Endodermal cell (in vitro differentiated cells): ENCODE data around the gene CORO2B. TPM values are rescaled to one million over a fixed set of nuclear protein-coding genes. Genes with fewer than 3 reads are reported as not detected.

Source experiments
- DNase-seq: peaks from one replicate; pipeline ENCODE4 v3.0.0-alpha.2; 2017
- H3K27ac ChIP-seq: 2 replicates; pipeline ENCODE4 v1.5.1; 2013; ENCODE audit warnings: mild to moderate bottlenecking, low read depth, low read length, moderate library complexity
- H3K27me3 ChIP-seq: 2 replicates; pipeline ENCODE4 v1.6.1; 2013; ENCODE audit warnings: mild to moderate bottlenecking, low read length, moderate library complexity; ENCODE audit not compliant: insufficient read depth, control insufficient read depth, poor library complexity, severe bottlenecking
- H3K36me3 ChIP-seq: 2 replicates; pipeline ENCODE4 v1.7.0; 2013; ENCODE audit warnings: mild to moderate bottlenecking, low read length, moderate library complexity; ENCODE audit not compliant: control insufficient read depth, insufficient read depth
- H3K4me1 ChIP-seq: one replicate; pipeline ENCODE4 v1.7.0; 2013; ENCODE audit warnings: low read length; ENCODE audit not compliant: control insufficient read depth, insufficient read depth
- H3K4me3 ChIP-seq: 2 replicates; pipeline ENCODE4 v1.5.1; 2013; ENCODE audit warnings: mild to moderate bottlenecking, low read length, moderate library complexity
- H3K9ac ChIP-seq: 2 replicates; pipeline ENCODE4 v1.6.1; 2013; ENCODE audit warnings: mild to moderate bottlenecking, low read length, moderate library complexity; ENCODE audit not compliant: poor library complexity, severe bottlenecking; ENCODE audit errors: extremely low read depth
- H3K9me3 ChIP-seq: 2 replicates; pipeline ENCODE4 v1.6.1; 2013; ENCODE audit warnings: mild to moderate bottlenecking, low read length, moderate library complexity; ENCODE audit not compliant: control insufficient read depth
- H3K27ac Mint-ChIP-seq: 2 replicates; pipeline ENCODE4 v1.8.0; 2020; ENCODE audit warnings: mixed read lengths
- H3K27me3 Mint-ChIP-seq: 2 replicates; pipeline ENCODE4 v1.8.0; 2021; ENCODE audit warnings: mild to moderate bottlenecking, mixed read lengths; ENCODE audit not compliant: insufficient read depth
- H3K36me3 Mint-ChIP-seq: 2 replicates; pipeline ENCODE4 v1.8.0; 2020; ENCODE audit warnings: low read depth, mixed read lengths
- H3K4me1 Mint-ChIP-seq: 2 replicates; pipeline ENCODE4 v1.8.0; 2020; ENCODE audit warnings: mixed read lengths
- H3K4me3 Mint-ChIP-seq: 2 replicates; pipeline ENCODE4 v1.8.0; 2020; ENCODE audit warnings: mild to moderate bottlenecking, moderate library complexity, mixed read lengths
- H3K9me3 Mint-ChIP-seq: 2 replicates; pipeline ENCODE4 v1.8.0; 2020; ENCODE audit warnings: mild to moderate bottlenecking, mixed read lengths
- CTCF ChIP-seq: fragments of 200-600 bp; sonication (generic); conservative IDR thresholded peaks from 2 replicates; pipeline ENCODE4 v1.5.0; 2021; ENCODE audit warnings: antibody characterized with exemption, mild to moderate bottlenecking
- WGBS, 2 experiments: methylation state at CpG; one replicate each; pipeline versions ENCODE4 v1.1.5 to v1.1.7; 2013; ENCODE audit warnings: missing lambda C conversion rate in 2 of 2, mixed read lengths in 1 of 2; ENCODE audit not compliant: insufficient coverage in 1 of 2, insufficient read length in 1 of 2; 5-methylcytosine and 5-hydroxymethylcytosine counted together
- total RNA-seq, 2 donors: library from RNA; stranded (reverse); fragmentation: NEBNext Ultra II Directional in 1 of 2; extraction: Animal tissue kit (Norgen Biotek cat#: 25700) in 1 of 2; gene quantifications; 2 replicates in 1 of 2; 3 replicates in 1 of 2; pipeline ENCODE4 v1.2.1, GENCODE V29; 2021

CORO2B gene
- total RNA-seq, 2 donors from 2014 or later: 1.1 to 1.2 TPM

- Mint-ChIP-seq H3K4me1 (peaks cover 19% of the 10 kb centered on the region), H3K27me3 (peaks cover 59% of the 10 kb centered on the region), H3K27ac (no peak overlapping the region), H3K4me3 (peak overlapping the region; percentile 51), H3K9me3 (no peaks in the 10 kb centered on the region), H3K36me3 (no peaks in the 10 kb centered on the region)
- no peak for DNase-seq
- Histone ChIP-seq H3K36me3 (no peaks in the 10 kb centered on the region), H3K4me1 (peaks cover 10% of the 10 kb centered on the region), H3K27ac (no peak overlapping the region), H3K9me3 (no peaks in the 10 kb centered on the region), H3K9ac (no peak overlapping the region), H3K27me3 (peaks cover 42% of the 10 kb centered on the region), H3K4me3 (no peak overlapping the region)
- WGBS, 2 experiments: 79 to 97% methylated on average over 6 to 11 of the region's 11 CpGs
- TF ChIP-seq CTCF: no peak
Measured at GRCh38 chr15:68580026-68580882, 1.5 kb downstream of the CORO2B start.

GRCh38 chr15:68580883-68581155 is 2.0 kb downstream of the CORO2B start:
- H3K36me3 ChIP-seq: no peaks in the 10 kb centered on the region
- H3K4me3 ChIP-seq: no peak overlapping the region
- no peak for TF ChIP-seq CTCF

GRCh38 chr15:68581725-68582124 is 2.9 kb downstream of the CORO2B start:
- H3K27me3 Mint-ChIP-seq: peaks cover 47% of the 10 kb centered on the region
- no peaks in the 10 kb centered on the region for H3K9me3 ChIP-seq
- H3K36me3 Mint-ChIP-seq: no peaks in the 10 kb centered on the region
- peaks cover 19% of the 10 kb centered on the region for H3K4me1 Mint-ChIP-seq
- H3K27ac ChIP-seq: no peak overlapping the region
- peaks cover 10% of the 10 kb centered on the region for H3K4me1 ChIP-seq
- no peak for TF ChIP-seq CTCF
- 84 to 100% methylated on average over 2 to 5 of the region's 5 CpGs for WGBS, 2 experiments
- H3K27ac Mint-ChIP-seq: no peak overlapping the region
- no peak overlapping the region for H3K9ac ChIP-seq
- no peaks in the 10 kb centered on the region for H3K9me3 Mint-ChIP-seq
- H3K36me3 ChIP-seq: no peaks in the 10 kb centered on the region
- no peak overlapping the region for H3K4me3 Mint-ChIP-seq
- H3K4me3 ChIP-seq: no peak overlapping the region
- DNase-seq: no peak
- H3K27me3 ChIP-seq: peaks cover 34% of the 10 kb centered on the region

More at GRCh38 chr15:68580883-68581155, 2.0 kb downstream of the CORO2B start:
- Mint-ChIP-seq H3K27ac (no peak overlapping the region), H3K4me3 (no peak overlapping the region), H3K36me3 (no peaks in the 10 kb centered on the region), H3K9me3 (no peaks in the 10 kb centered on the region), H3K4me1 (peaks cover 19% of the 10 kb centered on the region), H3K27me3 (peaks cover 56% of the 10 kb centered on the region)
- no peak for DNase-seq
- Histone ChIP-seq H3K27ac (no peak overlapping the region), H3K4me1 (peaks cover 10% of the 10 kb centered on the region), H3K9me3 (no peaks in the 10 kb centered on the region), H3K27me3 (peaks cover 42% of the 10 kb centered on the region), H3K9ac (no peak overlapping the region)
- 82% methylated on average over 1 of the region's 1 CpG; no CpG with 5 or more reads in 1 of the 2 experiments for WGBS, 2 experiments
